NCI-H446 treated with DMSO at 0.1 percent for 48 hours (cell line): Measurements from ENCODE around the gene CLCN4.

Source experiments
- DNase-seq: peaks from one replicate; lab custom pipeline; 2025; lab: John Stamatoyannopoulos, UW

Gene CLCN4

GRCh38 chrX:10197279-10198210, 40.8 kb downstream of the CLCN4 start:
- DNase-seq, result no peak

- no peak for DNase-seq
Observed at GRCh38 chrX:10198254-10198653, 41.5 kb downstream of the CLCN4 start.

- DNase-seq, result no peak
Observed at GRCh38 chrX:10199212-10199611, 42.4 kb downstream of the CLCN4 start.

DNA sequence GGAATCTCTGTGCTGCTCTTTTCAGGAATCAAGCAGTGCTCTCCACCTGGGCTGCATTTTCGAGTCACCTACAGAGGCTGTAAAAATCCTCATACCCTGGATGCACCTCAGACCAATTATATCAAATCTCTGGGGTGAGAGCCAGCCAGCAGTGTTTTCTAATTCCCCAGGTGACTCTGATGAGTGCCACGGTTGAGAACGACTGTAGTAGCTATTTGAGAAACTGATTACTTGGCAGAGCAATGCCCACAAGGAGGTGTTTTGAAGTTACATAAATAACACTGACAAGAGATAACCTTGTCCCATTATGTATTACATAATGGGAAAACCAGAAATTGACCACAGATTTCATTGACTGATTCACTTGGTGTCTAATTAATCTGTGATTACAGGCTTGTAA, 46.8 kb downstream of the CLCN4 start:
- no peak for DNase-seq

- DNase-seq, result no peak
Observed at GRCh38 chrX:10206317-10206716, 49.5 kb downstream of the CLCN4 start.

- DNase-seq, result no peak
Observed at GRCh38 chrX:10208281-10208856, 51.6 kb downstream of the CLCN4 start.

GRCh38 chrX:10208953-10209352, 52.2 kb downstream of the CLCN4 start:
- DNase-seq, result no peak

GRCh38 chrX:10212395-10212794, 55.6 kb downstream of the CLCN4 start:
- DNase-seq, result no peak

DNA sequence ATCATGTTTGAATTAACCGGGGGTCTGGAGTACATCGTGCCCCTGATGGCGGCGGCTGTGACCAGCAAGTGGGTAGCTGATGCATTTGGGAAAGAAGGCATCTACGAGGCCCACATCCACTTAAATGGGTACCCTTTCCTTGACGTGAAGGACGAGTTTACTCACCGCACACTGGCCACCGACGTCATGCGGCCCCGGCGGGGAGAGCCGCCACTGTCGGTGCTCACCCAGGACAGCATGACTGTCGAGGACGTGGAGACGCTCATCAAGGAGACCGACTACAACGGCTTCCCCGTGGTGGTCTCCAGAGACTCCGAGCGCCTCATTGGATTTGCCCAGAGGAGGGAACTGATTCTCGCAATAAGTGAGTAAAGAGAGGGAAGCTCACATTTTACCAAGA, 56.9 kb downstream of the CLCN4 start:
- DNase-seq, result no peak

- DNase-seq, result no peak
Observed at GRCh38 chrX:10216208-10216607, 59.4 kb downstream of the CLCN4 start.

GRCh38 chrX:10217198-10217597, 60.4 kb downstream of the CLCN4 start:
- no peak for DNase-seq

GRCh38 chrX:10221651-10222050, 64.9 kb downstream of the CLCN4 start:
- no peak for DNase-seq

DNA sequence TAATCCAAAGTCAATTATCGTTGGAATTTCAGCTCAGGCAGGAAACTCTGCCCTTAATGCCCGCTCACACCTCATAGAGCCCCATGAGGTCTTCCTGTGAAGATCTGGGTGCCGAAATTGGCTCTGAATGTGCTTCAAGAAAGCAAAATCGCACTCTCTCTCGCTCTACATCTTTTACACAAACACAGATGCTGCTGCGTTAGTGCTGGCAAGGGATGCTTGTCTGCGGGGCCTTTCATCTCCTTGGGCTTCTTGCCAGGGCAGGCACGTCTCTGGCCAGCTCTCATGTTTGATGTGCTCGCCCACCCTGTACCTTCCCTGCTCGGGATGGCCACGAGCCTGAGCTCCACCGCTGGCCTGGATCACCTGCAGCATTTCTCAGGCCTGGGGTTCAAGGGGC, 66.5 kb downstream of the CLCN4 start:
- DNase-seq, result no peak

GRCh38 chrX:10223781-10224180, 67.0 kb downstream of the CLCN4 start:
- no peak for DNase-seq

GRCh38 chrX:10230222-10230621, 73.4 kb downstream of the CLCN4 start:
- DNase-seq, result peak; percentile 25

DNA sequence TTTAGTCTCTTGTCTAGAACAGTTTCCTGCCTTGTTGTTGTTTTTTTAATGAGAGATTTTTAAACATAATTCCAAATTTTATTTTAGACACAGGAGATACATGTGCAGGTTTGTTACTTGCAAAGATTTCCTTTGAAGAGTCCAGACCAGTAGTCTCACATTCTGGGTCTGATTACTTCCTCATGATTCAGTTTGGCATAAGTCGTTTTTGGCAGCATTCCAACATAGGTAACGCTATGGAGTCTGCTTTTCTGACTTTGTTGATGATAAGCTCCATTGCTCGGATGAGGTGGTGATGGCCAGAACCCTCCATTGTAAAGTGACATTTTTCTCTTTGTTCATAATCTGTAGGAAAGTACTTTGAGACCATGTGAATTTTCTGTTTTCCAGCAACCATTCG, 74.7 kb downstream of the CLCN4 start:
- no peak for DNase-seq

DNA sequence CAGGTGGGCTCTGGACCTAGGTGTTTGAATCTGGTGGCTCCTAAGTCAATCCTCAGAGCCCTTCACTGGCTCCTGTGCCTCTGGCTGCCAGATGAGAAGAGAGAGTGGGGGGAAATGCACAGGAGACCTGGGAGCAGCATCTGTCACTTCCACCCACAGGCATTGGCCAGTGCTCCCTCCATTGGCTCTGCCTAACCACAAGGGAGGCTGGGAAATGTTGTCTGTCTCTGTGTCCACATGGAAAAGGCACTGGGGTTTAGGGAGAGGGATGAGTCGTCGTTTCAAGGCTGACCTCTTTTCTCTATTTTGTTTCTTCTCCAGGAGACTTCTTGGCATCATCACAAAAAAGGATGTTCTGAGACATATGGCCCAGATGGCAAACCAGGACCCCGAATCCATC, 76.4 kb downstream of the CLCN4 start:
- DNase-seq, result no peak

DNA sequence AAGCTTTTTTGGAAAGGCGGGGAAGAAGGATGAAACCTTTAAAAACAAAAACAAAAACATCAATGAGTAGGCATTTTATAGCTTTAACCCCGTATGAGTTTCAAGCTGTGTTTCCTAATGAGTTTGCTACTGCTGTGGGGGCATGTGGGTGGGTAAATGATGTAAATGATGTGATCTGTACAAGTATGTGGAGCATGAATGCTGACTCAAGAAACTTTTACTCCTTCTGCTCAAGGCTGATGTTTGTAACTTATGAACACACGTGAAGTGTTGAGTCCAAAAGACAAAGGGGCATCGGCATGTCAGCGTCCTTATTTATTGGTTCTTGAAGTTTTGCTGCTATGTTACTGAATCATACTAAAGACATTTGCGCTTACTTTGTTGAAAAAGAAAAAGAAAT, 76.9 kb downstream of the CLCN4 start:
- DNase-seq, result no peak

DNA sequence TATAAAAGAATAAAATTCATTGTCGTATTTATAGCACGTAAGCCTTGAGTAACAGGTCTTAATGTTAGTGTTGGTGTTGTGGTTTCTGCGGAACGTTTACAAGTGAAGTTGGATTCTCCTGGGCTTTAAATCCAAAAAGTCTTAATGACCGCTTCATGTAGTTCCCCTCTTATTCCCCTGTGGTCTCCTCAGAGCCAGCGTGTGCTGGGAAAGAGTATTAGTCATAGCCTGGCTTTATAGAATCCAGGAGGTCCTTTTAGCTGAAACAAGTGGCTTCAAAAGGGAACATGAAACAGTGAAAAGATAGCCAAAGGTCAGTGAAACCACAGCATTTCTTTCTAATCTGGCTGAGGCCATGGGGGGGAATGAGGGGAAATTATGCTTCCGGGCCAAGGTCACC, 79.1 kb downstream of the CLCN4 start:
- DNase-seq, result no peak

GRCh38 chrX:10237241-10237640, 80.5 kb downstream of the CLCN4 start:
- no peak for DNase-seq

DNA sequence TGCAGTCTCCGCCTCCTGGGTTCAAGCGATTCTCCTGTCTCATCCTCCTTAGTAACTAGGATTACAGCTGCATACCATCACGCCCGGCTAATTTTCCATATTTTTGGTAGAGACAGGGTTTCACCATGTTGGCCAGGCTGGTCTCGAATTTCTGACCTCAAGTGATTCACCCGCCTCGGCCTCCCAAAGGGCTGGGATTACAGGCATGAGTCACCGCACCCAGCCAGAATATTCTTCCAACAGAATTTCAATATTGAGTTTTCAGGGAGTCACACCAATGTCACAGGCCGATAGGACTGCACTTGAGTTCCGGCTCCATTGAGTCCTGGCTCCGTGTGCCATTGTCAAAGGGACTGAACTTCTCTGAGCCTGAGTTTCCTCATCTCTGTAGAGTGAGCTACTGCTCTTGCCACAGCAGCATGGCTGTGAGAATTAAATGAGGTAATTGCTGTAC, 82.9 kb downstream of the CLCN4 start:
- DNase-seq, result no peak

- no peak for DNase-seq
Observed at GRCh38 chrX:10240918-10241317, 84.1 kb downstream of the CLCN4 start.

DNA sequence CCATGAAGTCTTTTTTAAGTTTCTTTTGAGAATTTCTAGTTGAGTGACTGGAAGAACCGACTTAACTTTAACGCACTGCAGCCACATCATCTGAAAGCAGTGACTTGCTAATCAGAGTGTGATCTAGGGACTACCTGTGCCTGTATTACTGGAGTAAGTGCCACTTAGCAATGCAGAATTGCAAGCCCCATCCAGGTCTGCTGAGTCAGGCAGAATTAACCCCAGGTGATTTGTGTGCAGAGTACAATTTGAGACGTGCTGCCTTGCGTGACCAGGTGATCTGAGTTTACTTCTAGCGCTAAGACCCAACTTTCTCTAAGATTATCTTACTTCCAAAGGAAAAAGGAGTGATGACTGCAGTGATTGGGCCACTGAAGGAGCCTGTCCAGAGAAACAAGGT, 85.3 kb downstream of the CLCN4 start:
- DNase-seq, result no peak

GRCh38 chrX:10243106-10243505, 86.3 kb downstream of the CLCN4 start:
- no peak for DNase-seq
